HEK293 (cell line): ENCODE measurements around the gene SLC25A38.
"Not testable (repeated sequence)": the region's sequence is repeated elsewhere in the genome, so short reads cannot be mapped to it uniquely, and the experiment has no call there.

Experiments used
- CTCF ChIA-PET: fragments of 350-600 bp; formaldehyde crosslinking; extraction: SDS; loops from one replicate; lab custom pipeline; 2021; ENCODE audit warnings: antibody characterized with exemption; lab: Yijun Ruan, JAX
- POLR2A ChIA-PET: fragments of 300-600 bp; formaldehyde crosslinking; extraction: SDS; loops from one replicate; lab custom pipeline; 2020; ENCODE audit warnings: antibody characterized with exemption, inconsistent platforms; lab: Yijun Ruan, JAX
- H3K27ac ChIP-seq: fragments of 200-500 bp; sonication (Bioruptor generic); 2 replicates; pipeline ENCODE4 v1.5.1; 2014; ENCODE audit warnings: low read depth, low read length, control low read depth, inconsistent platforms; ENCODE audit errors: extremely low read depth
- H3K36me3 ChIP-seq, 2 experiments: fragments of 200-500 bp in 1 of 2; sonication (Bioruptor generic) in 1 of 2; 1 replicate in 1 of 2; 2 replicates in 1 of 2; pipeline ENCODE4 v1.5.1; 2014 to 2017; ENCODE audit warnings: inconsistent platforms in 2 of 2, low read length in 2 of 2; ENCODE audit not compliant: control insufficient read depth in 2 of 2, insufficient read depth in 1 of 2
- H3K4me1 ChIP-seq: fragments of 200-500 bp; sonication (Bioruptor generic); 2 replicates; pipeline ENCODE4 v1.5.1; 2014; ENCODE audit warnings: mild to moderate bottlenecking, low read length, inconsistent platforms; ENCODE audit not compliant: control insufficient read depth, insufficient read depth
- H3K4me3 ChIP-seq: 2 replicates; pipeline ENCODE4 v1.5.1; 2011; ENCODE audit warnings: low read depth, mild to moderate bottlenecking, control low read depth, low read length, moderate library complexity
- H3K9me3 ChIP-seq: fragments of 200-500 bp; sonication (Bioruptor generic); 2 replicates; pipeline ENCODE4 v1.5.1; 2014; ENCODE audit warnings: low read depth, low read length, inconsistent platforms; ENCODE audit not compliant: control insufficient read depth, insufficient read depth
- ATF2 ChIP-seq: fragments of 450-650 bp; formaldehyde crosslinking; IDR thresholded peaks from 2 replicates; pipeline ENCODE4 v1.5.1; 2016; ENCODE audit warnings: missing biosample characterization, missing genetic modification characterization, low read depth
- HOXA7 ChIP-seq: sonication (generic); formaldehyde crosslinking; IDR thresholded peaks from 2 replicates; pipeline ENCODE4 v1.8.1; 2022; ENCODE audit warnings: missing genetic modification reagents, borderline replicate concordance
- KLF9 ChIP-seq: fragments of 450-650 bp; formaldehyde crosslinking; IDR thresholded peaks from 2 replicates; pipeline ENCODE4 v1.5.1; 2016; ENCODE audit warnings: missing biosample characterization, missing genetic modification characterization, low read depth
- TRIM28 ChIP-seq: IDR thresholded peaks from 2 replicates; pipeline ENCODE4 v1.6.1; 2011; ENCODE audit warnings: low read length, control low read depth, borderline replicate concordance
- ZBTB11 ChIP-seq: fragments of 450-650 bp; formaldehyde crosslinking; conservative IDR thresholded peaks from 2 replicates; pipeline ENCODE4 v1.5.1; 2016; ENCODE audit warnings: low read depth, missing biosample characterization, missing genetic modification characterization
- ZFHX2 ChIP-seq: fragments of 450-650 bp; formaldehyde crosslinking; conservative IDR thresholded peaks from 2 replicates; pipeline ENCODE4 v1.5.1; 2016; ENCODE audit warnings: missing biosample characterization, missing genetic modification characterization
- ZNF202 ChIP-seq: fragments of 450-650 bp; formaldehyde crosslinking; IDR thresholded peaks from 2 replicates; pipeline ENCODE4 v1.5.1; 2016; ENCODE audit warnings: missing biosample characterization, missing genetic modification characterization, borderline replicate concordance
- ZNF23 ChIP-seq: fragments of 450-650 bp; formaldehyde crosslinking; IDR thresholded peaks from 2 replicates; pipeline ENCODE4 v1.5.1; 2016; ENCODE audit warnings: missing biosample characterization, missing genetic modification characterization, borderline replicate concordance
- ZNF280C ChIP-seq: fragments of 450-650 bp; formaldehyde crosslinking; IDR thresholded peaks from 2 replicates; pipeline ENCODE4 v1.5.1; 2016; ENCODE audit warnings: missing biosample characterization, missing genetic modification characterization
- ZNF324 ChIP-seq: fragments of 450-650 bp; formaldehyde crosslinking; IDR thresholded peaks from 2 replicates; pipeline ENCODE4 v1.5.1; 2016; ENCODE audit warnings: missing biosample characterization, missing genetic modification characterization
- ZNF416 ChIP-seq: fragments of 450-650 bp; formaldehyde crosslinking; IDR thresholded peaks from 2 replicates; pipeline ENCODE4 v1.5.1; 2016; ENCODE audit warnings: missing biosample characterization, missing genetic modification characterization
- ZNF433 ChIP-seq: fragments of 450-650 bp; formaldehyde crosslinking; IDR thresholded peaks from 2 replicates; pipeline ENCODE4 v1.5.1; 2016; ENCODE audit warnings: missing biosample characterization, missing genetic modification characterization, low read depth
- ZNF621 ChIP-seq: fragments of 450-650 bp; formaldehyde crosslinking; IDR thresholded peaks from 2 replicates; pipeline ENCODE4 v1.5.1; 2017; ENCODE audit warnings: missing biosample characterization, missing genetic modification characterization
- ZNF785 ChIP-seq: fragments of 450-650 bp; formaldehyde crosslinking; IDR thresholded peaks from 2 replicates; pipeline ENCODE4 v1.5.1; 2016; ENCODE audit warnings: missing biosample characterization, missing genetic modification characterization
- ZSCAN18 ChIP-seq: fragments of 450-650 bp; formaldehyde crosslinking; IDR thresholded peaks from 2 replicates; pipeline ENCODE4 v1.5.1; 2016; ENCODE audit warnings: missing biosample characterization, missing genetic modification characterization

SLC25A38 gene

GRCh38 chr3:39350714-39351113 lies 32.5 kb upstream of the SLC25A38 start:
- no peaks in the 10 kb centered on the region for H3K4me1 ChIP-seq
- H3K36me3 ChIP-seq = no peaks in the 10 kb centered on the region
- H3K9me3 ChIP-seq = no peaks in the 10 kb centered on the region
- ChIA-PET POLR2A (no interaction called here), CTCF (no interaction called here)
- no peak overlapping the region for H3K4me3 ChIP-seq
- H3K27ac ChIP-seq = no peak overlapping the region
- no peak for TF ChIP-seq ZNF433 (tag by site-specific recombination)
- no peak for TF ChIP-seq ZNF324
- TF ChIP-seq ZNF785 (tag by site-specific recombination) = no peak
- no peak for TF ChIP-seq ZFHX2
- no peak for TF ChIP-seq ZNF621 (tag by site-specific recombination)
- no peak for TF ChIP-seq HOXA7 (CRISPR knock-in tag)
- no peak for TF ChIP-seq ZNF416 (tag by site-specific recombination)
- no peak for TF ChIP-seq ZNF23 (tag by site-specific recombination)
- TF ChIP-seq ZSCAN18 (tag by site-specific recombination) = no peak
- no peak for TF ChIP-seq TRIM28
- TF ChIP-seq ZNF202 (tag by site-specific recombination) = no peak
- TF ChIP-seq ZNF280C (tag by site-specific recombination) = no peak
- TF ChIP-seq ZBTB11 (tag by site-specific recombination) = no peak
- no peak for TF ChIP-seq KLF9 (tag by site-specific recombination)
- no peak for TF ChIP-seq ATF2
- TF ChIP-seq, all 188 proteins: peak for 0

GRCh38 chr3:39351134-39351533 lies 32.0 kb upstream of the SLC25A38 start:
- H3K9me3 ChIP-seq, POLR2A ChIA-PET, H3K36me3 ChIP-seq, H3K4me1 ChIP-seq, H3K4me3 ChIP-seq, CTCF ChIA-PET, H3K27ac ChIP-seq: not testable (repeated sequence)

- H3K36me3 ChIP-seq, CTCF ChIA-PET, H3K4me3 ChIP-seq, POLR2A ChIA-PET, H3K27ac ChIP-seq, H3K4me1 ChIP-seq, H3K9me3 ChIP-seq: not testable (repeated sequence)
These were observed 29.8 kb upstream of the SLC25A38 start for GRCh38 chr3:39353168-39353927.
